Glutamatergic neuron (in vitro differentiated cells): ENCODE results near the gene NDUFV1. TPM values are rescaled to one million over a fixed set of nuclear protein-coding genes. Genes with fewer than 3 reads are reported as not detected.

Experiments
- DNase-seq: peaks from one replicate; pipeline ENCODE4 v3.0.0; 2022
- H3K27ac Mint-ChIP-seq: one replicate; pipeline ENCODE4 v1.8.0; 2020; ENCODE audit warnings: mild to moderate bottlenecking, mixed read lengths, inconsistent platforms; ENCODE audit not compliant: unreplicated experiment
- H3K27me3 Mint-ChIP-seq: one replicate; pipeline ENCODE4 v1.8.0; 2020; ENCODE audit warnings: mild to moderate bottlenecking, moderate library complexity, mixed read lengths, inconsistent platforms; ENCODE audit not compliant: unreplicated experiment
- H3K36me3 Mint-ChIP-seq: one replicate; pipeline ENCODE4 v1.8.0; 2020; ENCODE audit warnings: mild to moderate bottlenecking, mixed read lengths, inconsistent platforms; ENCODE audit not compliant: unreplicated experiment
- H3K4me1 Mint-ChIP-seq: one replicate; pipeline ENCODE4 v1.8.0; 2020; ENCODE audit warnings: mild to moderate bottlenecking, low read depth, mixed read lengths, inconsistent platforms; ENCODE audit not compliant: unreplicated experiment
- H3K4me3 Mint-ChIP-seq: one replicate; pipeline ENCODE4 v1.8.0; 2020; ENCODE audit warnings: mild to moderate bottlenecking, mixed read lengths, inconsistent platforms; ENCODE audit not compliant: unreplicated experiment
- H3K9me3 Mint-ChIP-seq: one replicate; pipeline ENCODE4 v1.8.0; 2020; ENCODE audit warnings: mild to moderate bottlenecking, moderate library complexity, mixed read lengths, inconsistent platforms; ENCODE audit not compliant: unreplicated experiment
- CTCF ChIP-seq: fragments of 200-600 bp; sonication (generic); IDR thresholded peaks from one replicate; pipeline ENCODE4 v1.5.0; 2021; ENCODE audit not compliant: partially characterized antibody, unreplicated experiment
- total RNA-seq: library from RNA; stranded (reverse); fragmentation: NEBNext Ultra II Directional; extraction: Animal tissue kit (Norgen Biotek cat#: 25700); gene quantifications from one replicate; pipeline ENCODE4 v1.2.1, GENCODE V29; 2021; ENCODE audit not compliant: unreplicated experiment

NDUFV1 gene
- total RNA-seq, 1 donor from 2014 or later = 216 TPM

- no peak for TF ChIP-seq CTCF
- no peaks in the 10 kb centered on the region for H3K9me3 Mint-ChIP-seq
- no peak overlapping the region for H3K27ac Mint-ChIP-seq
- peaks cover 8% of the 10 kb centered on the region for H3K27me3 Mint-ChIP-seq
- DNase-seq = no peak
- H3K4me1 Mint-ChIP-seq = peaks cover 3% of the 10 kb centered on the region
- H3K36me3 Mint-ChIP-seq = no peaks in the 10 kb centered on the region
- no peak overlapping the region for H3K4me3 Mint-ChIP-seq
Observed at GRCh38 chr11:67648796-67649613, 42.3 kb downstream of the NDUFV1 start.

GRCh38 chr11:67649634-67650510, 43.1 kb downstream of the NDUFV1 start:
- Mint-ChIP-seq H3K4me1 (peaks cover 3% of the 10 kb centered on the region), H3K27me3 (peaks cover 8% of the 10 kb centered on the region), H3K27ac (no peak overlapping the region), H3K36me3 (no peaks in the 10 kb centered on the region), H3K4me3 (no peak overlapping the region), H3K9me3 (no peaks in the 10 kb centered on the region)
- no peak for TF ChIP-seq CTCF
- DNase-seq = no peak

- no peak overlapping the region for H3K4me3 Mint-ChIP-seq
- no peak for TF ChIP-seq CTCF
- H3K27ac Mint-ChIP-seq = no peak overlapping the region
- no peaks in the 10 kb centered on the region for H3K9me3 Mint-ChIP-seq
- no peak for DNase-seq
- H3K27me3 Mint-ChIP-seq = peaks cover 6% of the 10 kb centered on the region
- H3K4me1 Mint-ChIP-seq = peaks cover under 1% of the 10 kb centered on the region
- H3K36me3 Mint-ChIP-seq = no peaks in the 10 kb centered on the region
Observed at GRCh38 chr11:67651976-67652781, 45.4 kb downstream of the NDUFV1 start.

- Mint-ChIP-seq H3K4me3 (no peak overlapping the region), H3K9me3 (no peaks in the 10 kb centered on the region), H3K27me3 (peaks cover 2% of the 10 kb centered on the region), H3K36me3 (no peaks in the 10 kb centered on the region), H3K27ac (no peak overlapping the region), H3K4me1 (no peaks in the 10 kb centered on the region)
- DNase-seq = no peak
- TF ChIP-seq CTCF = no peak
Observed at GRCh38 chr11:67652965-67653845, 46.5 kb downstream of the NDUFV1 start.
